HG02642 (cell line): ENCODE data around the gene RWDD4.

Experiments
- ATAC-seq: cut with Tn5 transposase; IDR thresholded peaks from one replicate; pipeline ENCODE4 v1.9.1; 2021; ENCODE audit warnings: mild to moderate bottlenecking; ENCODE audit not compliant: unreplicated experiment, poor library complexity

RWDD4 gene

GRCh38 chr4:183607894-183608293 lies 51.1 kb downstream of the RWDD4 start:
- ATAC-seq: no peak

GRCh38 chr4:183602557-183603027 lies 56.4 kb downstream of the RWDD4 start:
- ATAC-seq: no peak

- ATAC-seq: no peak
Measured at GRCh38 chr4:183601381-183601780, 57.6 kb downstream of the RWDD4 start.

- peak; percentile 21 for ATAC-seq
Measured at GRCh38 chr4:183600189-183600685, 58.7 kb downstream of the RWDD4 start.

- ATAC-seq: peak; percentile 62
Measured at GRCh38 chr4:183599690-183600089, 59.3 kb downstream of the RWDD4 start.

GRCh38 chr4:183599284-183599683 lies 59.7 kb downstream of the RWDD4 start:
- ATAC-seq: peak; percentile 40

GRCh38 chr4:183596067-183596757 lies 62.8 kb downstream of the RWDD4 start:
- no peak for ATAC-seq

- ATAC-seq: no peak
Measured at GRCh38 chr4:183594823-183595222, 64.2 kb downstream of the RWDD4 start.

GRCh38 chr4:183591301-183591700 lies 67.7 kb downstream of the RWDD4 start:
- no peak for ATAC-seq
